ENCODE results near the gene GLOD5. TPM values are rescaled to one million over a fixed set of nuclear protein-coding genes. Genes with fewer than 3 reads are reported as not detected.

The GLOD5 gene
- total RNA-seq, 4 donors from 2014 or later, result not detected

DNA sequence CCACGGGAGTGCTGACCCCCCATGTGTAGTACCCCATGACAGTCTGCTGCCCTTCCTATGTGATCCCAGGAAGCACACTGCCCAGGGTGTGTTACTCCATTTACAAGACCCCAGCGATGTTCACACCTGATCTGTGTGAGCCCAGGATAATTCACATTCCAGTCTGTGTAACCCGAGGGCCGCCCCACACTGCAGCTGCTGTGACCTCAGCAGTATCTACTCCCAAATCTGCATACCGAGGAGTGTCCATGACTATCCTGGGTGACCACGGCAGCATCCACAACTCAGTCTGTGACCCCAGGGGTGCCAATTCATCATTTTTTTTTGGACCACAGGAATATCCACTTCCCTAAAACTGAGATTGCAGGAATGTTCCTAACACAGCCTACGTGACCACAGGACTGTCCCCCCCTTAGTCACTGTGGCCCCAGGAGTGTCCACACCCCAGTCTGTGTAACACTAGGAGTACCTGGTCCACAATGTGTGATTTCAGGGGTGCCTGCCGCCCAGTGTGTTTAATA is 7.8 kb upstream of the GLOD5 start:
- TF ChIP-seq, protein P1, sequence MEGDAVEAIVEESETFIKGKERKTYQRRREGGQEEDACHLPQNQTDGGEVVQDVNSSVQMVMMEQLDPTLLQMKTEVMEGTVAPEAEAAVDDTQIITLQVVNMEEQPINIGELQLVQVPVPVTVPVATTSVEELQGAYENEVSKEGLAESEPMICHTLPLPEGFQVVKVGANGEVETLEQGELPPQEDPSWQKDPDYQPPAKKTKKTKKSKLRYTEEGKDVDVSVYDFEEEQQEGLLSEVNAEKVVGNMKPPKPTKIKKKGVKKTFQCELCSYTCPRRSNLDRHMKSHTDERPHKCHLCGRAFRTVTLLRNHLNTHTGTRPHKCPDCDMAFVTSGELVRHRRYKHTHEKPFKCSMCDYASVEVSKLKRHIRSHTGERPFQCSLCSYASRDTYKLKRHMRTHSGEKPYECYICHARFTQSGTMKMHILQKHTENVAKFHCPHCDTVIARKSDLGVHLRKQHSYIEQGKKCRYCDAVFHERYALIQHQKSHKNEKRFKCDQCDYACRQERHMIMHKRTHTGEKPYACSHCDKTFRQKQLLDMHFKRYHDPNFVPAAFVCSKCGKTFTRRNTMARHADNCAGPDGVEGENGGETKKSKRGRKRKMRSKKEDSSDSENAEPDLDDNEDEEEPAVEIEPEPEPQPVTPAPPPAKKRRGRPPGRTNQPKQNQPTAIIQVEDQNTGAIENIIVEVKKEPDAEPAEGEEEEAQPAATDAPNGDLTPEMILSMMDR (IDR thresholded peaks at IDR 0.05; ENCODE audit: low read depth), result no peak

DNA sequence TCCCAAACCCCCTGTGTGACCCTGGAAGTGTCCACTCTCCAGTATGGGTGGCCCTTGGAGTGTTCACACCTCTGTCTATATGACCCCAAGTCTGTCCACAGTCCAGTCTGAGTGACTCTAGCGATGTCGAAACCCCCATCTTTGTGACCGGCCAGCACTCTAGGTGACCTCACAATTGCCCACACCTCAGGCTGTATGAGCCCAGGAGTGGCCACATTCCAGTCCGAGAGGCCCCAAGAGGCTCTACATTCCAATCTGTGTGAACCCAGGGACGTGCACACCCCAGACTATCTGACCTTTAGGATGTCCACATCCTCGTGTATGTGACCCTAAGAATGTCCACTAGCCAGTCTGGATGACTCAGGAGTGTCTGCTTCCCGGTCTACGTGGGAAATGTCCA is 7.3 kb upstream of the GLOD5 start:
- TF ChIP-seq, protein P1 (IDR thresholded peaks at IDR 0.05; ENCODE audit: low read depth), result no peak

DNA sequence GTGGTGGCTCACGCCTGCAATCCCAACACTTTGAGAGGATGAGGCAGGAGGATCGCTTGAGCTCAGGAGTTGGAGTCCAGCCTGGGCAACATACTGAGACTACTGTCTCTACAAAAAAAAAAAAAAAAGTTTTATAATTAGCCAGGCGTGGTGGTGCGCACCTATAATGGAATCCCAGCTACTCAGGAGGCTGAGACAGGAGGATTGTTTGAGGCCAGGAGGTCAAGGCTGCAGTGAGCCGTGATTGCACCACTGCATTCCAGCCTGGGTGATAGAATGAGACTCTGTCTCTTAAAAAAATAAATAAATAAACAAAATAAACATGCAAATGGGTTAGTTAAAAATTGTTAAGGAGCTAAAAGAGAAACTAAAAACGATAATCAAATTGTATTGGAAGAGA is 7.7 kb downstream of the GLOD5 start:
- TF ChIP-seq, protein P1 (IDR thresholded peaks at IDR 0.05; ENCODE audit: low read depth), result no peak

DNA sequence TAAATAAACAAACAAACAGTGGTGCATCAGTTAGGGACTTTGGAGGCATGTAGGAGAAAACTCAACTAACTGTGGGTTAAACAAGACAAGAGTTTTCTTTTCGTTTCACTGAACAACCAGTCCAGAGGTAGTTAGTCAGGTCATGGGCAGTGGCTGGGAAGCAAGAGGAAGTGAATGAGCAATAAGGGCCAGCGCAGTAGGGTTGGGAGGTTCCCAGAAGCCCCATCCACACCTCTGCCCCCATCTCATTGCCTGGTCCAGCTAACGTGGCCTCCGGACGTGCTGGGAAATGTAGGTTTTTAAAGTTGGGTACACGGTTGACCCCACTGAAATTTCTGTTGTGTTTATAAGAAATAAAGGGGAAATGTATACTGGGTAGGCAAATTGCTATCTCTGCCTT is 8.7 kb downstream of the GLOD5 start:
- TF ChIP-seq, protein P1 (IDR thresholded peaks at IDR 0.05; ENCODE audit: low read depth), result no peak

DNA sequence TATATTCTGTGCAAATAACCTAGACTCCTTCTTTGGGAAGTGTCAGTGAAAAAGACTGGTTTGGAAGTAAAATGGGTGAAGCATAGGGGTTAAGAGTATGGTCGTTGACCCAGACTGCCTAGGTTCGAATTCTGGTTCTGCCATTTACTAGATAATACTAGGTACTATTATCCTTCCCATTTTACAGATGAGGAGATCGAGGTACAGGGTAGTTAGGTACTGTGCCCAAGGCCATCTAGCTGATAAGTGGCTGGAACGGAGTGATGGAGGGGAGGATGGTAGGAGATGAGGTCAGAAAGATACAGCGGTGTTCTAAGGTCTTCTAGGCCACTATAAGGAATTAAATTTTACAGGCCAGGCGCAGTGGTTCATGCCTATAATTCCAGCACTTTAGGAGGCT is 11.1 kb downstream of the GLOD5 start:
- TF ChIP-seq, protein P1 (IDR thresholded peaks at IDR 0.05; ENCODE audit: low read depth), result no peak

DNA sequence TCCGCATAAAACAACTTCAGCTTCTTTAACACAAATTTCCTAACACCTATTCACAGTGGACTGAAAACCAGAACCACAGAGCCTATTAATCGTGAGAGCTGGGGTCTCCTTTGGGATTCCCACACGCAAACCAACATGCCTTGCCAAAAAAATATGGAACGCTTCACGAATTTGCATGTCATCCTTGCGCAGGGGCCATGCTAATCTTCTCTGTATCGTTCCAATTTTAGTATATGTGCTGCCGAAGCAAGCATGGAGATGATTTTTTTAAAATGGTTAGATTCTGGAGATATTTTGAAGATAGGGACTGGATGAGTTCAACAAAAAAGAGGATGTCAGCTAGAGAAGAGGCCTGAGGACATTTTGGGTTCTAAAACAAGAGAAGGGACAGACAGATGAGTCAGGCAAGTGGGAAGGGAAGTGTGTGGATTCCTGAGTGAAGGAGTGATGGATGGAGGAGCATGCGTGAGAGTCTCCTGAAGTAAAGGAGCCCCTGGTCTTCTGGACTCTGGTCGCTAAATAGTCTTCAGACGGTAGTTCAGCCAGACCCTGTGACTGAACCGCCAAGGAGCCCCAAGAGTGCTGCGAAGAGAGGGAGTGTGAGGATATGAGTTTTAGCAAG is 15.4 kb downstream of the GLOD5 start:
- TF ChIP-seq, protein P1 (IDR thresholded peaks at IDR 0.05; ENCODE audit: low read depth), result no peak

DNA sequence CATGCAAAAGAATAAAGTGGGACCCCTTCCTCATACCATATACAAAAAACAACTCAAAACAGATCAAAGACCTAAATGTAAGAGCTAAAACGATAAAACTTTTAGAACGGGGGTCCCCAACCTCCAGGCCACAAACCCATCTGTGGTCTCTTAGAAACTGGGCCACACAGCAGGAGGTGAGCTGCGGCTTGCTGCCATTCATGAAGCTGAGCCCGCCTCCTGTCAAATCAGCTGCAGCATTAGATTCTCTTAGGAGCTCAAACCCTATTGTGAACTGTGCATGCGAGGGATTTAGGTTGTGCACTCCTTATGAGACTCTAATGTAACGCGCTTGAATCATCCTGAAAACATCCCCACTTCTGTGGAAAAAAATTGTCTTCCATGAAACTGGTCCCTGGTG is 17.9 kb downstream of the GLOD5 start:
- TF ChIP-seq, protein P1 (IDR thresholded peaks at IDR 0.05; ENCODE audit: low read depth), result no peak
